Common myeloid progenitor, CD34-positive (primary cell): ENCODE measurements around the gene ABL2.
"Not testable (repeated sequence)": the region's sequence is repeated elsewhere in the genome, so short reads cannot be mapped to it uniquely, and the experiment has no call there.

Source experiments
- CTCF ChIA-PET: fragments of 350-600 bp; sonication (Branson Sonifier 250); formaldehyde crosslinking; loops from one replicate; lab custom pipeline; 2021; ENCODE audit warnings: antibody characterized with exemption; lab: Charles Lee
- POLR2A ChIA-PET: fragments of 350-600 bp; sonication (Branson Sonifier 250); formaldehyde crosslinking; loops from one replicate; lab custom pipeline; 2021; ENCODE audit warnings: antibody characterized with exemption; lab: Charles Lee
- DNase-seq, 3 donors: peaks; one replicate each; pipeline versions ENCODE4 v3.0.0 to v3.0.0-alpha.2; 2013
- H3K27ac ChIP-seq, 2 experiments: 1 replicate in 1 of 2; 2 replicates in 1 of 2; pipeline ENCODE4 v1.7.0; 2013; ENCODE audit warnings: inconsistent platforms in 2 of 2, low read length in 2 of 2, mild to moderate bottlenecking in 2 of 2, low read depth in 1 of 2, moderate library complexity in 1 of 2; ENCODE audit not compliant: severe bottlenecking in 2 of 2, insufficient read depth in 1 of 2, poor library complexity in 1 of 2
- H3K27me3 ChIP-seq, 5 experiments: replicated peaks in 2 of 5; 1 replicate in 3 of 5; 2 replicates in 2 of 5; pipeline versions ENCODE4 v1.6.1 to v1.7.0; 2013; ENCODE audit warnings: low read length in 4 of 5, mild to moderate bottlenecking in 2 of 5, moderate library complexity in 2 of 5, inconsistent platforms in 1 of 5; ENCODE audit not compliant: insufficient read depth in 5 of 5, control insufficient read depth in 4 of 5
- H3K36me3 ChIP-seq, 4 experiments: 1 replicate in 2 of 4; 2 replicates in 2 of 4; pipeline versions ENCODE4 v1.6.1 to v1.7.0; 2013; ENCODE audit warnings: low read length in 3 of 4, control low read depth in 1 of 4, mild to moderate bottlenecking in 1 of 4; ENCODE audit not compliant: control insufficient read depth in 4 of 4, insufficient read depth in 4 of 4
- H3K4me1 ChIP-seq, 4 experiments: 1 replicate in 3 of 4; 2 replicates in 1 of 4; pipeline versions ENCODE4 v1.6.1 to v1.7.1; 2013; ENCODE audit warnings: low read length in 3 of 4, mild to moderate bottlenecking in 3 of 4, control low read depth in 1 of 4, inconsistent platforms in 1 of 4, moderate library complexity in 1 of 4; ENCODE audit not compliant: control insufficient read depth in 4 of 4, insufficient read depth in 4 of 4; ENCODE audit errors: control extremely low read depth in 1 of 4
- H3K4me3 ChIP-seq, 7 experiments: 1 replicate in 4 of 7; 2 replicates in 3 of 7; pipeline versions ENCODE4 v1.5.1 to v1.7.0; 2013; ENCODE audit warnings: mild to moderate bottlenecking in 7 of 7, low read length in 6 of 7, moderate library complexity in 6 of 7, inconsistent platforms in 2 of 7, low read depth in 2 of 7, control low read depth in 1 of 7; ENCODE audit not compliant: insufficient read depth in 4 of 7, control insufficient read depth in 1 of 7; ENCODE audit errors: extremely low read depth in 1 of 7
- H3K9me3 ChIP-seq, 5 experiments: 1 replicate in 4 of 5; 2 replicates in 1 of 5; pipeline versions ENCODE4 v1.6.1 to v1.7.1; 2013; ENCODE audit warnings: low read length in 4 of 5, mild to moderate bottlenecking in 2 of 5, inconsistent platforms in 1 of 5, low read depth in 1 of 5, moderate library complexity in 1 of 5; ENCODE audit not compliant: control insufficient read depth in 4 of 5, insufficient read depth in 2 of 5; ENCODE audit errors: control extremely low read depth in 1 of 5
- WGBS: methylation state at CpG from one replicate; pipeline ENCODE4 v1.1.5; 2013; ENCODE audit not compliant: insufficient coverage; 5-methylcytosine and 5-hydroxymethylcytosine counted together

ABL2 gene

DNA sequence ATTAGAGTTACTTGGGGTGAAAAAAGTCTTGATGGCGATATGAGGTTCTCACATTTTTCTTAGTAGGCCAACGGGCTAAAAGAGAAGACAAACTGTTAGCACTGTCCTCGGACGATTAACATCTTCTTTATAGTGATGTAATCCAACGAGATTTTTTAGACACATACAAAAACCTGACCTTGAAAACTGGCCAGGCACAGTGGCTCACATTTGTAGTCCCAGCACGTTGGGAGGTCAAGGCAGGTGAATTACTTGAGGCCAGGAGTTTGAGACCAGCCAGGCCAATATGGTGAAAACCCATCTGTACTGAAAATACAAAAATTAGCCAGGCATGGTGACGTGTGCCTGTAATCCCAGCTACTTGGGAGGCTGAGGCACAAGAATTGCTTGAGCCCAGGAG, 8.4 kb downstream of the ABL2 start:
- H3K36me3 ChIP-seq, POLR2A ChIA-PET, H3K9me3 ChIP-seq, H3K4me3 ChIP-seq, H3K27me3 ChIP-seq, DNase-seq, H3K27ac ChIP-seq: not testable (repeated sequence)
- 94% methylated on average over 7 of the region's 7 CpGs for WGBS
- H3K4me1 ChIP-seq, result peaks cover 2 to 17% (median 9%) of the 10 kb centered on the region in 4 experiments
- CTCF ChIA-PET, result interaction anchor here (1.4 kb wide), 1 partner anchor 99 kb away, joined by 3 read pairs; no protein-coding TSS in a partner anchor

- H3K4me3 ChIP-seq, result peak overlapping the region in 2 of 7 experiments; percentile 21 to 40
- peaks cover 0 to 7% (median 0%) of the 10 kb centered on the region in 4 experiments for H3K36me3 ChIP-seq
- ChIA-PET POLR2A (interaction anchor here (0.7 kb wide), 1 partner anchor 105 kb away, joined by 3 read pairs; no protein-coding TSS in a partner anchor), CTCF (interaction anchor here (1.0 to 1.3 kb wide), 2 partner anchors 24 to 33 kb away, joined by 3 to 4 read pairs; no protein-coding TSS in a partner anchor)
- no peak overlapping the region for H3K27ac ChIP-seq
- peaks cover 2 to 17% (median 9%) of the 10 kb centered on the region in 4 experiments for H3K4me1 ChIP-seq
- no peaks in the 10 kb centered on the region for H3K9me3 ChIP-seq
- DNase-seq, result peak; percentile 81 to 93 (median 93)
- H3K27me3 ChIP-seq, result no peaks in the 10 kb centered on the region
- WGBS, result no CpG with 5 or more reads among the region's 5 CpGs
These were observed 11.5 kb downstream of the ABL2 start for GRCh38 chr1:179217943-179218507.

DNA sequence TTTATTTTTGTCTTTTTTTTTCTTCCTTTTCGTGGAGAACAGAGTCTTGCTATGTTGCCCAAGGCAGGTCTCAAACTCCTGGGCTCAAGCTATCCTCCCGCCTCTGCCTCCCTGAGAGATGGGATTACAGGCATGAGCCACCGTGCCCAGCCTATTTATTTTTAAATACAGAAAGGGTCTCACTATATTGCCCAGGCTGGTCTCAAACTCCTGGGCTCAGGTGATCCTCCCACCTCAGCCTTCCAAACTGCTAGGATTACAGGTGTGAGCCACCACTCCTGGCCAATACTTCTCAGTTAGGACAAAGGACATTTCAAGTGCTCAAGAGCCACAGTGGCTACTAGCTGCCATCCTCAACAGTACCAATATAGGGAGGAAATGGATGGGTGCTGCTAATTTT, 16.2 kb downstream of the ABL2 start:
- H3K9me3 ChIP-seq, H3K4me3 ChIP-seq, H3K36me3 ChIP-seq, H3K4me1 ChIP-seq, H3K27me3 ChIP-seq, DNase-seq, POLR2A ChIA-PET, H3K27ac ChIP-seq: not testable (repeated sequence)
- no CpG with 5 or more reads among the region's 3 CpGs for WGBS
- CTCF ChIA-PET, result interaction anchor here (1.1 kb wide), 1 partner anchor 16 kb away, joined by 3 read pairs; no protein-coding TSS in a partner anchor

- no peak overlapping the region for H3K27ac ChIP-seq
- ChIA-PET CTCF (interaction anchor here (0.5 kb wide), 1 partner anchor 17 kb away, joined by 3 read pairs; no protein-coding TSS in a partner anchor), POLR2A (interaction anchor here (0.9 kb wide), 1 partner anchor 26 kb away, joined by 3 read pairs; no protein-coding TSS in a partner anchor)
- H3K4me1 ChIP-seq, result peaks cover 0 to 4% (median 2%) of the 10 kb centered on the region in 4 experiments
- WGBS, result no CpG with 5 or more reads among the region's 1 CpG
- H3K27me3 ChIP-seq, result no peaks in the 10 kb centered on the region
- H3K36me3 ChIP-seq, result no peaks in the 10 kb centered on the region
- H3K9me3 ChIP-seq, result no peaks in the 10 kb centered on the region
- no peak for DNase-seq
- H3K4me3 ChIP-seq, result no peak overlapping the region
These were observed 20.6 kb downstream of the ABL2 start for GRCh38 chr1:179208681-179209477.

DNA sequence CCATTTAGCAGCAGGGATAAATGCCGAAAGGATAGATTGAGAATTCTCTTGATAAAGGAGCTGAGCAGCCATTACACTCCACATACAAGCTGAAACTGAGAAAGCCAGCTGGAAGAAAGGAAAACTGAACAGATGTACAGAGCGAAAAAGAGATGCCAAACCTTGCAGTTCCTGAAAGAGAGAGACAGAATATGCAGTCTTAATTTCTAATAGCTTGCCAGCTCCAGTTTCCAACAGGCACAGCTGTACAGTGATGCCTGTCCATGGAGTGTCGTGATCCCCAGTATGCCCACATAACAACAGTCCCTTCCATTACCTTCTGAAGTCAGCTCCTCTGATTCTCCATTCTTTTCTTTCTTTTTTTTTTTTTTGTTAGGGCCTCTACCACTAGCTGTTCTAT, 22.7 kb downstream of the ABL2 start:
- ChIA-PET CTCF (interaction anchor here (0.9 to 1.7 kb wide), 4 partner anchors 16 to 128 kb away, joined by 3 to 5 read pairs (median 3); no protein-coding TSS in a partner anchor), POLR2A (no interaction called here)
- WGBS, result 100% methylated on average over 3 of the region's 3 CpGs

GRCh38 chr1:179205284-179205683, 24.2 kb downstream of the ABL2 start:
- Histone ChIP-seq H3K4me1 (peaks cover 0 to 14% (median 6%) of the 10 kb centered on the region in 4 experiments), H3K36me3 (no peaks in the 10 kb centered on the region), H3K27me3 (no peaks in the 10 kb centered on the region), H3K4me3 (no peak overlapping the region), H3K27ac (no peak overlapping the region), H3K9me3 (no peaks in the 10 kb centered on the region)
- CTCF ChIA-PET, result no interaction called here
- POLR2A ChIA-PET, result no interaction called here
- DNase-seq, result peak in 2 of 3 donors; percentile 9 to 10
- WGBS, result 100% methylated on average over 4 of the region's 4 CpGs

More for the DNA sequence above, 22.7 kb downstream of the ABL2 start:
- Histone ChIP-seq H3K4me1 (peaks cover 0 to 12% (median 6%) of the 10 kb centered on the region in 4 experiments), H3K27me3 (no peaks in the 10 kb centered on the region), H3K4me3 (no peak overlapping the region), H3K9me3 (no peaks in the 10 kb centered on the region), H3K27ac (no peak overlapping the region), H3K36me3 (no peaks in the 10 kb centered on the region)
- DNase-seq, result no peak
